ENCODE data around the gene RAPGEF2.

Gene RAPGEF2

DNA sequence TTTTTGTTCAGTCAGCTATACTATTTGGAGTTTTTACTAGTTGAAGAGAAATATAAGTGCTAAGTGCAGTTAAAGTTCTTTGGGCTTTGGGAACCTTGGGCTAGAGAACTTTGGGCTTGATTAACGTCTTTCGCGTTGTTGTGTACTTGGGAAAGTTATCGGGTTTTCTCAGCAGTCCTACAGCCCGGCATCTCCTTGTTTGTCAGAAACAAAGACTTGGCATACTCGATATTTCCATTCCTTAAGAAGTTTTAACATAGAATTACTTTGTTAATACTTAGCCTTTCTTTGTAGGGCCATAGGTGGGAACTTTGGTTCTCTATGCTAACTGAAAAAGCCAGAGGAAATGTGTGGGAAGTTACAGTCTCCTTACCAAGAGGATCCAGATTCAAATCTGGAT lies 28.7 kb downstream of the RAPGEF2 start:
- Histone ChIP-seq H4K20me1 (ENCODE audit: control insufficient read depth, insufficient read depth, low read depth, low read length) (no peaks in the 10 kb centered on the region; the same call in 1 of the 2 replicates), H3K36me3 (ENCODE audit: control insufficient read depth, low read length) (no peaks in the 10 kb centered on the region), H3K4me2 (ENCODE audit: low read length) (no peak overlapping the region), H3K4me1 (ENCODE audit: control insufficient read depth, low read length) (peaks cover 22% of the 10 kb centered on the region), H3K27me3 (ENCODE audit: control insufficient read depth, low read length) (no peaks in the 10 kb centered on the region), H3F3A (ENCODE audit: control insufficient read depth, insufficient read depth) (no peaks in the 10 kb centered on the region), H3K9me2 (replicated peaks; ENCODE audit: control insufficient read depth, low read length) (no peaks in the 10 kb centered on the region), H3K79me2 (ENCODE audit: control insufficient read depth, low read length) (peaks cover 45% of the 10 kb centered on the region), H3K9me3 (ENCODE audit: control insufficient read depth, insufficient read depth, low read length) (no peaks in the 10 kb centered on the region), H3K27ac (ENCODE audit: low read depth, low read length) (no peak overlapping the region), H3K4me3 (ENCODE audit: low read length) (no peak overlapping the region)
- TF ChIP-seq EZH2phosphoT487 (IDR thresholded peaks at IDR 0.05; ENCODE audit: borderline replicate concordance, low read length) = no peak
- TF ChIP-seq, protein P1, sequence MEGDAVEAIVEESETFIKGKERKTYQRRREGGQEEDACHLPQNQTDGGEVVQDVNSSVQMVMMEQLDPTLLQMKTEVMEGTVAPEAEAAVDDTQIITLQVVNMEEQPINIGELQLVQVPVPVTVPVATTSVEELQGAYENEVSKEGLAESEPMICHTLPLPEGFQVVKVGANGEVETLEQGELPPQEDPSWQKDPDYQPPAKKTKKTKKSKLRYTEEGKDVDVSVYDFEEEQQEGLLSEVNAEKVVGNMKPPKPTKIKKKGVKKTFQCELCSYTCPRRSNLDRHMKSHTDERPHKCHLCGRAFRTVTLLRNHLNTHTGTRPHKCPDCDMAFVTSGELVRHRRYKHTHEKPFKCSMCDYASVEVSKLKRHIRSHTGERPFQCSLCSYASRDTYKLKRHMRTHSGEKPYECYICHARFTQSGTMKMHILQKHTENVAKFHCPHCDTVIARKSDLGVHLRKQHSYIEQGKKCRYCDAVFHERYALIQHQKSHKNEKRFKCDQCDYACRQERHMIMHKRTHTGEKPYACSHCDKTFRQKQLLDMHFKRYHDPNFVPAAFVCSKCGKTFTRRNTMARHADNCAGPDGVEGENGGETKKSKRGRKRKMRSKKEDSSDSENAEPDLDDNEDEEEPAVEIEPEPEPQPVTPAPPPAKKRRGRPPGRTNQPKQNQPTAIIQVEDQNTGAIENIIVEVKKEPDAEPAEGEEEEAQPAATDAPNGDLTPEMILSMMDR (IDR thresholded peaks at IDR 0.05; ENCODE audit: low read depth, low read length, poor library complexity, severe bottlenecking) = no peak

DNA sequence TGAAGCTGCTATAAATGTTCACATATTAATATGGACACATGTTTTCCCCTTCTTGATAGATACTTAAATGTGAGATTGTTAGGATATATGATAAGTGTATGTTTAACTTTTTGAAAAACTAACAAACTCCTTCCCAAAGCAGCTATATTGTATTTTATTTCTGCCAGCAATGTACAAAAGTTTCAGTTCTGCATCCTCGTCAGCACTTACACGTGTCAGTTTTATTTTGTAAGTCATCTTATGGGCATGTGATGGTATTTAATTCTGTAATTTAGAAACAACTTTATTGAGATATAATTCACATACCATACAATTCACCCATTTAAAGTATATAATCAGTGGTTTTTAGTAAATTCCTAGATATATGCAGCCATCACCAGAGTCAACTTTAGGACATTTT lies 31.6 kb downstream of the RAPGEF2 start:
- Histone ChIP-seq H3K4me2 (ENCODE audit: low read length) (peak overlapping the region; percentile 22; the same call in 1 of the 2 replicates), H3K4me3 (ENCODE audit: low read length) (no peak overlapping the region), H4K20me1 (ENCODE audit: control insufficient read depth, insufficient read depth, low read depth, low read length) (no peaks in the 10 kb centered on the region), H3K9me3 (ENCODE audit: control insufficient read depth, insufficient read depth, low read length) (no peaks in the 10 kb centered on the region), H3K9me2 (replicated peaks; ENCODE audit: control insufficient read depth, low read length) (no peaks in the 10 kb centered on the region), H3K27me3 (ENCODE audit: control insufficient read depth, low read length) (no peaks in the 10 kb centered on the region), H3K79me2 (ENCODE audit: control insufficient read depth, low read length) (peaks cover 56% of the 10 kb centered on the region), H3K36me3 (ENCODE audit: control insufficient read depth, low read length) (no peaks in the 10 kb centered on the region), H3K4me1 (ENCODE audit: control insufficient read depth, low read length) (peaks cover 30% of the 10 kb centered on the region), H3F3A (ENCODE audit: control insufficient read depth, insufficient read depth) (no peaks in the 10 kb centered on the region), H3K27ac (ENCODE audit: low read depth, low read length) (no peak overlapping the region)
- TF ChIP-seq, protein P1 (IDR thresholded peaks at IDR 0.05; ENCODE audit: low read depth, low read length, poor library complexity, severe bottlenecking) = no peak
- no peak for TF ChIP-seq EZH2phosphoT487 (IDR thresholded peaks at IDR 0.05; ENCODE audit: borderline replicate concordance, low read length)

GRCh38 chr4:159137176-159137575 lies 34.3 kb downstream of the RAPGEF2 start:
- H4K20me1 ChIP-seq (ENCODE audit: control insufficient read depth, insufficient read depth, low read depth, low read length) = no peaks in the 10 kb centered on the region
- H3F3A ChIP-seq (ENCODE audit: control insufficient read depth, insufficient read depth) = no peaks in the 10 kb centered on the region
- H3K79me2 ChIP-seq (ENCODE audit: control insufficient read depth, low read length) = peaks cover 48% of the 10 kb centered on the region

More at GRCh38 chr4:159137176-159137575, 34.3 kb downstream of the RAPGEF2 start:
- Histone ChIP-seq H3K27ac (ENCODE audit: low read depth, low read length) (no peak overlapping the region), H3K4me1 (ENCODE audit: control insufficient read depth, low read length) (peaks cover 34% of the 10 kb centered on the region), H3K4me3 (ENCODE audit: low read length) (no peak overlapping the region), H3K9me2 (replicated peaks; ENCODE audit: control insufficient read depth, low read length) (no peaks in the 10 kb centered on the region), H3K9me3 (ENCODE audit: control insufficient read depth, insufficient read depth, low read length) (no peaks in the 10 kb centered on the region), H3K4me2 (ENCODE audit: low read length) (no peak overlapping the region), H3K27me3 (ENCODE audit: control insufficient read depth, low read length) (no peaks in the 10 kb centered on the region), H3K36me3 (ENCODE audit: control insufficient read depth, low read length) (no peaks in the 10 kb centered on the region)
- TF ChIP-seq EZH2phosphoT487 (IDR thresholded peaks at IDR 0.05; ENCODE audit: borderline replicate concordance, low read length) = no peak
- TF ChIP-seq, protein P1 (IDR thresholded peaks at IDR 0.05; ENCODE audit: low read depth, low read length, poor library complexity, severe bottlenecking) = no peak
